SU-DHL-6 (cell line): ENCODE data around the gene PRSS27.

Experiments
- EZH2phosphoT487 ChIP-seq: fragments of 200-600 bp; sonication (generic), shearing (Covaris generic); conservative IDR thresholded peaks from 2 replicates; pipeline ENCODE4 v1.6.1; 2018; ENCODE audit warnings: mild to moderate bottlenecking, antibody characterized with exemption, low read length, moderate library complexity, mixed read lengths
- TF ChIP-seq, protein P1 (sequence below): fragments of 200-600 bp; sonication (generic); IDR thresholded peaks from one replicate; pipeline ENCODE4 v1.5.1; 2017; ENCODE audit warnings: antibody characterized with exemption, mild to moderate bottlenecking, low read length, moderate library complexity; ENCODE audit not compliant: insufficient read depth, poor library complexity, severe bottlenecking

DNA sequence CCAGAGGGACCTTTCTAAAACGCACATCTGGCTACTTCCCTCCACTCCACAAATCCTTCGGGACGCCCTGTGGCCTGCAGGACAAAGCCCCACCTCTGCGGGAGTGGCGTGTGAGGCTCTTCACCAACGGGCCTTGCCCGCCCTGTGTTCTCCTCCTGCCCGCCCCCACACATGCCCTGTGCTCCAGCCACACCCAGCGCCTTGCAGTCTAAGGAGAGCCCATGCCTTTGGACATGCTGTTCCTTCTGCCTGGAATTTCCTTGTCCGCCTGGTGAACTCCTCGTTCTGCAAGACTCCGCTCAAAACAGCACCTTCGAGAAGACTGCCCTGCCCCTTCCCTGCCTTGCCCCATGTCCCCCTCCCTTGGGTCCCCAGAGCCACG lies 49.6 kb upstream of the PRSS27 start:
- TF ChIP-seq, protein P1, sequence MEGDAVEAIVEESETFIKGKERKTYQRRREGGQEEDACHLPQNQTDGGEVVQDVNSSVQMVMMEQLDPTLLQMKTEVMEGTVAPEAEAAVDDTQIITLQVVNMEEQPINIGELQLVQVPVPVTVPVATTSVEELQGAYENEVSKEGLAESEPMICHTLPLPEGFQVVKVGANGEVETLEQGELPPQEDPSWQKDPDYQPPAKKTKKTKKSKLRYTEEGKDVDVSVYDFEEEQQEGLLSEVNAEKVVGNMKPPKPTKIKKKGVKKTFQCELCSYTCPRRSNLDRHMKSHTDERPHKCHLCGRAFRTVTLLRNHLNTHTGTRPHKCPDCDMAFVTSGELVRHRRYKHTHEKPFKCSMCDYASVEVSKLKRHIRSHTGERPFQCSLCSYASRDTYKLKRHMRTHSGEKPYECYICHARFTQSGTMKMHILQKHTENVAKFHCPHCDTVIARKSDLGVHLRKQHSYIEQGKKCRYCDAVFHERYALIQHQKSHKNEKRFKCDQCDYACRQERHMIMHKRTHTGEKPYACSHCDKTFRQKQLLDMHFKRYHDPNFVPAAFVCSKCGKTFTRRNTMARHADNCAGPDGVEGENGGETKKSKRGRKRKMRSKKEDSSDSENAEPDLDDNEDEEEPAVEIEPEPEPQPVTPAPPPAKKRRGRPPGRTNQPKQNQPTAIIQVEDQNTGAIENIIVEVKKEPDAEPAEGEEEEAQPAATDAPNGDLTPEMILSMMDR: no peak
- no peak for TF ChIP-seq EZH2phosphoT487
